ENCODE data around the gene LCN2. TPM values are rescaled to one million over a fixed set of nuclear protein-coding genes. Genes with fewer than 3 reads are reported as not detected.

Gene LCN2
- total RNA-seq, 1 donor from 2014 or later, result not detected

DNA sequence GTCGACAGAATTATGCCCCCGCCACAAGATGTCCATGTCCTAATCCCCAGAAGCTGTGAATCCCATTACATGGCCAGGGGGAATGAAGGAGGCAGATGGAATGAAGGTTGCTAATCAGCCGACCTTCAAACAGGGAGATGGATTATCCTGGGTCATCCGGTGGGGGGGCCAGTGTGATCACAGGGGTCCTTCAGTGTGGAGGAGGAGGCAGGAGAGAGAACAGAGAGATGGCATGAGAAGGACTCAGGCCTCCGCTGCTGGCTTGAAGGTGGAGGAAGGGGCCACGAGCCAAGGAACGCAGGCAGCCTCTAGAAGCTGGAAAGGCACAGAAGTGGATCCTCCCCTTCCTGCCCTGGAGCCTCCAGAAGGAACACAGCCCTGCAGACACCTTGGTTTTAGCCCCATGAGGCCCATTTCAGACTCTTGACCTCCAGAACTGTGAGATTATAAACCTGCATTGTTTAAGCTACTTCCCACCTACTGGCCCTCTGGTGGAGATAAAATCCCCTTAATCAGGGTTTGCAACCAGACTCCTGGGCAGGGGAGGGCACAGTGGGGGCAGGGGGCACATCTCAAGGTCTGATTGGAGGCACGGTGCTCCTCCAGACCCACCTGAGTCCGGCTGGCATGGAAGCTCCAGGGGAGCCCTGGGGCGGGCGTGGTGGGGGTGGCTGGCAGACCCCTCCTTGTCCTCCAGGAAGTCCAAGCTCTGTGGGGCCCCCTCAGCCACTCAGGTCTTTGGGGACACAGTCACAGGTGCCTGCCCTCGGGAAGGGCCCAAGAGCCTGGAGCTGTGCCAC is 35.5 kb upstream of the LCN2 start:
- intact Hi-C loops (cut with DNase I), result no loop called here
- ATAC-seq (no peak), DNase-seq (ENCODE audit: missing footprints) (no peak)

DNA sequence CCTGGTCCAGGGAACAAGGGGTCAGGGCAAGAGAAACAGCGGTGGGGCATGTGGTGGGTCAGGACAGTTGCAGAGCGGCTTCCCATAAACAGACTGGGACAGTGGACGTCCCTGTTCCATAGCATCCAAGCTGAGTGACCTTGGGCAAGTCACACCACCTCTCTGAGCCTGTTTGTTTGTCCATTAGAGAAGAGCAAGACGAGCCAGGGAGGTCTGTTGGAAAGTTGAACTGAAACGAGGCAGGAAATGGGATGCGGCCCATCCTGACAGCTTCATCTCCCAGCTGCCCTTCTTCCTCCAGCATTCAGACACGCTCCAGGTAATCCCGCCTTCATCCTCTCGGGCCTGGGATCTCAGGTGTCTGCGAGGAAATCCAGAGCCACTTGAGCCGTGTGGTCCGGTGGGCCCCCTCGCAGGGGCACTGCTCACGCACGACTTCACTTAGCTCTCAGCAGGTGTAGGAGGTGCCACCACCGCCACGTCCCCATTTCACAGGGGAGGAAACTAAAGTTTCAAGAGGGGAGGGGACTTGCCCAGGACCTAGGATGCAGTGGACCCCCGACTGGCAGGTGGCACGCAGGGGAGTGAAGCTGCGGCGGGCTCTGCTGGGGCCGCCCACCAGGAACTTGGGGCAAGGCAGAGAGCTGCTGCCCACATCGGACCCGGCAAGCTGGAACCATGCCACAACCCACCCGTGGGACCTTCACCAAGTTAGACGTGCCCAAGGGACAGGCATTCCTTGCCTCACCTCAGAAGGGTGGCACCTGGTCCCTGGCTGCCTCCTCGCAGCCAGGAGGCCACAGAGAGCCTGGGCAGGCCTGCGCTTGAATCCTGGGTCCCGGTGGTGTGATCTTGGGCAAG is 34.7 kb upstream of the LCN2 start:
- no peak for ATAC-seq
- DNase-seq (ENCODE audit: missing footprints), result peak; percentile 37
- intact Hi-C loops (cut with DNase I), result loop anchor here (5.0 kb wide), 1 partner anchor 172 kb away; no protein-coding TSS in a partner anchor

DNA sequence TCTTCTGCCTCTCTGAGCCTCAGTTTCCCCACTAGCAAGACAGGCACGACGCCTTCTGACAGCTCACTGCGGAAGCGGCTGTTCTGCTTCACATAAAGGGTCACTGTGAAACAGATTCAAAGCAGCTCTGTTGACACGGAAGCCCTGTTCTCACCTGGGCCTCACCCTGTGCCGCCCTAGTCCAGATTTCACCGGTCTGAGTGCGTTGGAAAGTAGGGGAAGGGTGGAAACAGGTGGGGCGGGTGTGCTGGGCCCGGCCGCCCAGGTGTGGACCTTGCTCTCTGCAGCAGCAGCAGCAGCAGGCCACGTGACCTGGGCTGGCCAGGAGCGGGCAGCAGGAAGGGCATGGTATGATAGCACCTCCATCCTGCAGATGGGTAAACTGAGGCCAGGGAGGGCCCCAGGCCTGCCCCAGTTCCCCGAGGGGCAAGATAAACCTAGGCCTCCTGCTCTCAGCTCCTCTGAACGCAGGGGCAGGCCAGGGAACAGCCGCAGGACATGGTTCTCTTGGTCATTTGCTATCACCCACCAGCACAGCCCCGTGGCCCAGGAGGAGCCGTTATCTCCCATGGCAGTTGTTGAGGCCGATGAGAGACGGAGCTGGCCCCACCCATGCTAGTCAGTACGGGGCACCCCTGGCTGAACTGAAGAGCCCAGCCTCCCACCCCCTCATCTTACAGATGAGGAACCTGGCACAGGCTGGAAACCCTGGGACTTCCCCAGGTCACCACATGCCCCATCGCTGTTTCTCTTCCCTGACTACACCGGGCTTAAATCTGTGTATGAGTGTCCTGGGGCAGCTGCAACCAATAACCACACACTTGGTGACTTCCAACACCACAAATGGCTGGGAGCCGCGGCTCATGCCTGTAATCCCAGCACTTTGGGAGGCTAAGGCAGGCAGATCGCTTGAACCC is 33.8 kb upstream of the LCN2 start:
- intact Hi-C loops (cut with DNase I), result loop anchor here (5.0 kb wide), 1 partner anchor 173 kb away; no protein-coding TSS in a partner anchor
- peak; percentile 50 for DNase-seq (ENCODE audit: missing footprints)
- no peak for ATAC-seq

- DNase-seq (ENCODE audit: missing footprints), result peak; percentile 35
- intact Hi-C loops (cut with DNase I), result loop anchor here (5.0 kb wide), 1 partner anchor 174 kb away; no protein-coding TSS in a partner anchor
- ATAC-seq, result no peak
Observed at GRCh38 chr9:128116104-128117083, 32.9 kb upstream of the LCN2 start.

DNA sequence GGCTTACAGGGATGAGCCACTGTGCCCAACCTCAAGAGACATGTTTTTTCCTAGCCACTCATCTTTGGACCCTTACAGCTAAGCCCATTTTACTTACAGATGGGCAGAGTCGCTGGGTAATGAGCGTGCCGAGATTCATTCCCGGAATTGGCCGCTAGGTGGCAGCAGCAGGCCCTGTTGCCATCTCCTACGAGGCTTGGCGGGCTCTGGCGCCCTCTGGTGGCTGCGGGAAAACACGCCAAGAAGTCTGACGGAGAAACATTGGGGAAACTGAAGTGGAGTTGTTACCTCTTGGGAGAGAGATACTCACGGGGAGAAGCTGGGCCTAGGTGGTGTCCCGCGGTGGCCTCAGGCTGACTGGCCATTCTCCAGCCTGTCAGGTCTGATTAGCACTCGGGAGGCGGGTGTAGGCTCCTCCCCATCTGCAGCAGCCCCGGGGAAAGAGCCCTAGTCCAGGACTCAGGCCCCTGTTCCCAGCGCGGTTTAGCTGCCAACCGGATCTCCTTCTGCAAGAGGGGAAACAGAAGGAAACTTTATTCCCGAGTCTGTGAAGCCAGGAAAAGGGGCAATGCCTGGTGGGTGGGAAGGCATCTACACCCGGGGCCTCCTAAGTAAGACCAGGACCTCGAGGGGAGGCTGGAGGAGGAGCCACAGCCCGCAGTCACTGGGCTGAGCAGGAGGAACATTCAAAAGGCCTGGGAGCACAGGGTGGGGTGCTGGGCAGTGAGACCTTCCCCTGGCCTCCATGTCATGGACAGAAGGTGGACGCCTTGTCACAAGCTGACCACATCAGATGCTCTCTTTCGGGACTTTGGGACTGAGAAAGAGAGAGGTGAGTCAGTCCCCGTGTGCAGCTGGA is 31.4 kb upstream of the LCN2 start:
- intact Hi-C loops (cut with DNase I), result loop anchor here (5.0 kb wide), 1 partner anchor 176 kb away; no protein-coding TSS in a partner anchor
- peak; percentile 97 for DNase-seq (ENCODE audit: missing footprints)
- peak; percentile 69 for ATAC-seq

GRCh38 chr9:128118472-128118857 is 30.8 kb upstream of the LCN2 start:
- intact Hi-C loops (cut with DNase I), result loop anchor here (5.0 kb wide), 1 partner anchor 176 kb away; no protein-coding TSS in a partner anchor
- DNase-seq (ENCODE audit: missing footprints) (no peak), ATAC-seq (no peak)

GRCh38 chr9:128118971-128119665 is 30.1 kb upstream of the LCN2 start:
- peak; percentile 14 for DNase-seq (ENCODE audit: missing footprints)
- no peak for ATAC-seq
- intact Hi-C loops (cut with DNase I), result loop anchor here (5.0 kb wide), 1 partner anchor 177 kb away; no protein-coding TSS in a partner anchor

DNA sequence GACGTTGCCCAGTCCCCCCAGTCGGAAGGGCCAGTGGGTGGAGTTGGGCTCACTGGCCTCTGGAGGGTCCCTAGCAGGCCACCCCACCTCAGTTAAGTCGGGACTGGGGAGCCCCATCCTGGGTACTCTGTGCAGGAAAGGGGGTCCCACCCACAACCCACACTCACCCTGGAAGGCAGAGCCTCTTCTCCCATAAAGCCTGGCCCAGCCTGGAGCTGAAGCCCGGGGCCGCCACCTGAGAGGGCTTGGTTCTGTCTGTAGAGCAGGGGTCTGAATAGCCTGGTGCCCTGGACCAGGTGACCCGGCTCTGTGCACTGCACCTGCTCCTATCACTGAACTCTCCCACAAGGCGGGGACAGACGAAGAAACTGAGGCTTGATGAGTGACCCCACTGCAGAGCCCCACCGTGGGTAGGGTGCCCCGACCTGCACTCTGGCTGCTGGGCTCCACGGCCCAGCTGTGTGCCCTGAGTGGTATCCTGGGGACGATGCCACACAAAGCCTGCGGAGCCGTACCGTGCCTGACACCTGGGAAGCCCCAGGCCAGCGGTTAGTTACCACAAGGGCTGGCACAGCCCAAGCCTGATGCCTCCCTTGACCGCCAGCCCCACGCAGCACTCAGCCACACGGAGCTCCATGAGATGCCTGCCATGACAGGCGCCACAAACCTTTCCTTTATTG is 29.1 kb upstream of the LCN2 start:
- DNase-seq (ENCODE audit: missing footprints) (peak; percentile 45), ATAC-seq (no peak)
- intact Hi-C loops (cut with DNase I), result no loop called here

DNA sequence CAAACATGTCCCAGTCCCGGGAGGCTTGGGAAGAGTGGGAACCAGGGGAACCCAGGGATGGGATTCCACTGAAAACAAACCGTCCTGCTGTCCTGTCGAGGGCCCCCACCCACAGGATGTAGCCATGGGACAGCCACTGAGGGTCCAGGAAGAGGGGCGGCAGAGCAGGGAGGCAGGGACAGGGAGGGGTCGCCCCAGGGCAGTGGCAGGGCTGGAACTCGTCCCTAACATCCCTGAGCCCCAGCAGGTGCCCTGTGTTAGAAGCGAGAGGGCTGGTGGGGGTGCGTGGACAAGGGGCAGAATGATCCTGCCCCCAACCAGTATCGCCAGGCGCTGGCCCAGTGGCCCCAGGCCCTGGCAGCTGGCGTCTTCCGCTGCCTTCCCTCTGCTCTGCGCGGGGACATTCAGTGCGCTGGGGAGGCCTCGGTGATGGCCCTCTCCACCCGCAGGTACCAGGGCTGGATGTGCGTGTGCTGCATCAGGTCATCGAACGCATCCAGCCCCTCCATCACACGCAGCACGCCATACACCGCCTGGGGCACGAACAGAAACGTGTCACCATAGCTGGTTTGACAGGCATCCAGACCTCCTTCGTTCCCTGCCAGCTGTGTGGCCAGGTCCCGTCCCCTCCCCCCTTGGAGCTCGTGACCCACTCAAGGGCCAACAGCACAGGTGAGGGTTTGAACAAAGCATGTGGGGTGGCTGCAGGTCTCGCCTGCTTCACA is 28.4 kb upstream of the LCN2 start:
- DNase-seq (ENCODE audit: missing footprints) (peak; percentile 5), ATAC-seq (no peak)
- intact Hi-C loops (cut with DNase I), result no loop called here

DNA sequence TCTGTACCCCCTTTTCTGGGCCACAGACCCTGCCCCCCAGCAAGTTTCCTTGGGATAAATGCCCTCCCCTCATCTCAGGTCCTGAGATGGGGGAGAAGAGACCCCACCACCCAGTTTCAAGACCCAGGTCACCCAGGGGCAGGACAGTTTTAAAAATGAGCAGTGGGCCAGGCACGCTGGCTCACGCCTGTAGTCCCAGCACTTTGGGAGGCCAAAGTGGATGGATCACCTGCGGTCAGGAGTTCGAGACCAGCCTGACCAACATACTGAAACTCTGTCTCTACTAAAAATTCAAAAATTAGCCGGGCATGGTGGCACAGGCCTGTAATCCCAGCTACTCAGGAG is 27.8 kb upstream of the LCN2 start:
- DNase-seq (ENCODE audit: missing footprints) (no peak), ATAC-seq (no peak)
- intact Hi-C loops (cut with DNase I), result no loop called here

- DNase-seq (ENCODE audit: missing footprints) (peak; percentile 45), ATAC-seq (no peak)
- intact Hi-C loops (cut with DNase I), result no loop called here
Observed at GRCh38 chr9:128121924-128122808, 27.1 kb upstream of the LCN2 start.

- ATAC-seq (no peak), DNase-seq (ENCODE audit: missing footprints) (peak; percentile 63)
- intact Hi-C loops (cut with DNase I), result no loop called here
Observed at GRCh38 chr9:128122809-128123175, 26.5 kb upstream of the LCN2 start.

DNA sequence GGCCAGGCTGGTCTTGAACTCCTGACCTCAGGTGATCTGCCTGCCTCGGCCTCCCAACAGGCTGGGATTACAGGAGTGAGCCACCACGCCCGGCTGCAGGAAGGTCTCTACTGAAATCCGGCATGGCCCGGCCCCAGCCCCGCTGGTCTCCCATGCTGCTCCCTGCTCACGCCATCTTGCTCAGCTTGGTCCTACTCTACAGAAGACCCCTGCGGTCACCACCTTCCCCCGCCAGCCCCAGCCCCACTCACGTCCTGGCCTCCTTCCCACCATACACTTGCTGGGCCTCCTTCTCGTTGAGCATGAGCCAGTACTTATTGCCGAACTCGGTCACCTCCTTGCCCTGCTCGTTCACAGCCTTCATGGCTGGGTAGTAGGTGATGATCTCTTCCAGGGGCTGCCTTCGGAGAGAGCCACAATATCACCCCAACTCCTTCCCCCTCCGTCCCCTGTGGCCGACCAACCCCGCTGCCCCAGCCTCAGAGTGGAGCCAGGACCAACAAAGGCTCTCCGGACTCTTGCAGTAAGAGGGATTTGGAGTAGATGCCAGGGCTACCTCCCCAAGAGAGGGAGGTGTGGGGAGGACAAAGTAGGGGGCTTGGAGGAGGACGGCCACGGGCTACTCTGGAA is 25.7 kb upstream of the LCN2 start:
- ATAC-seq, result no peak
- intact Hi-C loops (cut with DNase I), result no loop called here
- peak; percentile 28 for DNase-seq (ENCODE audit: missing footprints)

DNA sequence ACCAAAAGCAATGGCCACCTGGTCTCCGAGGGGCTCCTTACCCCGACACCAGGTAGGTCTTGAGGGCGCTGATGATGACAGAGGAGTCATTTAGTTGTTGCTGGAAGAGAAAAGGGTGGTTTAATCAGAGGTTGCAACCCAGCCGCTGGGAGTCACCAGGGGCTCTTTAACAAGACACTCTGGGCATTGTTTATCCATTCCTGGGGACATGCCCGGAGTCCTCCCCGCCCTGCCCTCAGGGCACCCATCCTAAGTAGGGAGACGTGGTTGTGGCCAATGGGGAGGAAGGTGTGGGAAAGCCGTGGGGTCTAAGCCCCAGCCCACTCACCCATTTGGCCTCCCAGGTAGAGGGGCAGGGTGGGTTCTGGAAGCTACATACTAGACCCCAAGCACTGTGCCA is 24.8 kb upstream of the LCN2 start:
- DNase-seq (ENCODE audit: missing footprints) (peak; percentile 25), ATAC-seq (no peak)
- intact Hi-C loops (cut with DNase I), result no loop called here
